ENCODE results near the gene ARL14. TPM values are rescaled to one million over a fixed set of nuclear protein-coding genes. Genes with fewer than 3 reads are reported as not detected.

The ARL14 gene
- total RNA-seq, 1 donor from 2014 or later: not detected

DNA sequence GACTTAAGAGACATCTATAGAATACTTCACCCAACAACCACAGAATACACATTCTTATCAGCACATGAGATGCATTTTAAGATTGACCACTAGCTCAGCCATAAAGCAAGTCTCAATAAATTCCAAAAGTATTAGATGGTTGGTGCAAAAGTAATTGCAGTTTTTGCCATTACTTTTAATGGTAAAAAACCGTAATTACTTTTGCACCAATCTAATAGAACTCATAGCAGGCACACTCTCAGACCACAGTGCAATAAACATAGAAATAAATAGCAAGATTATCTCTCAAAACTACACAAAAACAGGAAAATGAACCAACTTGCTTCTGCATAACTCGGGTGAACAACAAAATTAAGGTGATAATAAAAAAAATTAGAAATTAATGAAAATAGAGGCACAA lies 45.4 kb downstream of the ARL14 start:
- no peaks in the 10 kb centered on the region for H3K4me1 ChIP-seq
- intact Hi-C loops (cut with DNase I): no loop called here
- no peaks in the 10 kb centered on the region for H3K9me3 ChIP-seq
- ATAC-seq (no peak), DNase-seq (no peak)
- H3K27ac ChIP-seq: no peak overlapping the region
- no peak overlapping the region for H3K4me3 ChIP-seq
- H3K36me3 ChIP-seq: no peaks in the 10 kb centered on the region
- no peaks in the 10 kb centered on the region for H3K27me3 ChIP-seq
- TF ChIP-seq, protein P1, sequence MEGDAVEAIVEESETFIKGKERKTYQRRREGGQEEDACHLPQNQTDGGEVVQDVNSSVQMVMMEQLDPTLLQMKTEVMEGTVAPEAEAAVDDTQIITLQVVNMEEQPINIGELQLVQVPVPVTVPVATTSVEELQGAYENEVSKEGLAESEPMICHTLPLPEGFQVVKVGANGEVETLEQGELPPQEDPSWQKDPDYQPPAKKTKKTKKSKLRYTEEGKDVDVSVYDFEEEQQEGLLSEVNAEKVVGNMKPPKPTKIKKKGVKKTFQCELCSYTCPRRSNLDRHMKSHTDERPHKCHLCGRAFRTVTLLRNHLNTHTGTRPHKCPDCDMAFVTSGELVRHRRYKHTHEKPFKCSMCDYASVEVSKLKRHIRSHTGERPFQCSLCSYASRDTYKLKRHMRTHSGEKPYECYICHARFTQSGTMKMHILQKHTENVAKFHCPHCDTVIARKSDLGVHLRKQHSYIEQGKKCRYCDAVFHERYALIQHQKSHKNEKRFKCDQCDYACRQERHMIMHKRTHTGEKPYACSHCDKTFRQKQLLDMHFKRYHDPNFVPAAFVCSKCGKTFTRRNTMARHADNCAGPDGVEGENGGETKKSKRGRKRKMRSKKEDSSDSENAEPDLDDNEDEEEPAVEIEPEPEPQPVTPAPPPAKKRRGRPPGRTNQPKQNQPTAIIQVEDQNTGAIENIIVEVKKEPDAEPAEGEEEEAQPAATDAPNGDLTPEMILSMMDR (IDR thresholded peaks at IDR 0.05): no peak

GRCh38 chr3:160725338-160725737 lies 48.4 kb downstream of the ARL14 start:
- H3K4me1 ChIP-seq: no peaks in the 10 kb centered on the region
- H3K36me3 ChIP-seq: no peaks in the 10 kb centered on the region
- no peaks in the 10 kb centered on the region for H3K27me3 ChIP-seq
- ATAC-seq (no peak), DNase-seq (no peak)
- H3K9me3 ChIP-seq: no peaks in the 10 kb centered on the region
- TF ChIP-seq, protein P1 (IDR thresholded peaks at IDR 0.05): no peak
- no peak overlapping the region for H3K27ac ChIP-seq
- intact Hi-C loops (cut with DNase I): no loop called here
- H3K4me3 ChIP-seq: no peak overlapping the region

Other genes with a start within 250 kb of the ARL14 start
- gene TRIM59, start 227.4 kb upstream of the ARL14 start, total RNA-seq: 4.5 TPM
- 56.3 TPM for gene KPNA4, start 111.6 kb upstream of the ARL14 start, total RNA-seq
- 13.5 TPM for gene PPM1L, start 79.1 kb downstream of the ARL14 start, total RNA-seq